ENCODE data around the gene RFPL4AL1. TPM values are rescaled to one million over a fixed set of nuclear protein-coding genes. Genes with fewer than 3 reads are reported as not detected.
"Not testable (repeated sequence)": the region's sequence is repeated elsewhere in the genome, so short reads cannot be mapped to it uniquely, and the experiment has no call there.

Gene RFPL4AL1
- total RNA-seq, result not detected

DNA sequence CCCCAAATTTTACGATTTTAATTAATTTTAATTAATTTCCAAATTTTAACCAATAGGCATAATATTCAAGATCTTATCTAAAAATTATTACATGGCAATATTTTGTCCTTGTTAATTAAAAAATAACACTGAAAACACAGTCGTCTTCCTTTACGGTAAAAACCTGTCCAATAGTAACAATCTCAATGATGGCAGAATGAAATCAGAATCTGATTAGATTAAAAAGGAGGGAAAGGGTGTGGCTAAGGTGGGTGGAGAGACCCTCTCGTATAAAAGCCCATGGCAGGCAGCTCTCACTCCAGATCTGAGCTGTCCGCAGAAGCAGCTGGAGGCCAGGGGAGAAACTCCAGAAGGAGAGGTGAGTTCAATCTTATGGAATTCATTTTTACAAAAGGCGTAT is at the start of gene RFPL4AL1:
RFPL4AL1 (plus strand) TSS at position 301 of the 400 bp plus-strand sequence. CDS start 2,687 bp downstream, outside the sequence.
- DNase-seq (ENCODE audit: low spot score); ATAC-seq: not testable (repeated sequence)

GRCh38 chr19:55720214-55720746 is 48.6 kb upstream of the RFPL4AL1 start:
- ATAC-seq, result no peak
- no peak for DNase-seq (ENCODE audit: low spot score)

DNA sequence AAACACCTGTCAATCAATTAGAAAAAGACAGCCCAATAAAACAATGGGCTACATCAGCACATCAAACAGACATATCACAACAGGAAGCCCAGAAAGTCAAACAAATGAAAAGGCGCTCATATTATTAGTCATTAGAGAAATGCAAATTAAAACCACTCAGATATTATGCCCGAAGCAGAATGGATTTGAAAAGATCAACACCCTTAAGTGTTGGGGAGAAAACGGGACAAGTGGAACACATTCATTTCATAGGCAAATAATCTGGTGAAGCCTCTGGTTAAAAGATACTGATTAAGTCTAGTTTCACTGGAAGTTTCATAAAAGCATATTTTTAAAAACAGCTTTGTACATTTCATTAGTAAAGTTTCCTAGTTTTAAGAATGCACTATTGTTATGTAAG is 48.1 kb upstream of the RFPL4AL1 start:
- no peak for ATAC-seq
- DNase-seq (ENCODE audit: low spot score), result no peak

DNA sequence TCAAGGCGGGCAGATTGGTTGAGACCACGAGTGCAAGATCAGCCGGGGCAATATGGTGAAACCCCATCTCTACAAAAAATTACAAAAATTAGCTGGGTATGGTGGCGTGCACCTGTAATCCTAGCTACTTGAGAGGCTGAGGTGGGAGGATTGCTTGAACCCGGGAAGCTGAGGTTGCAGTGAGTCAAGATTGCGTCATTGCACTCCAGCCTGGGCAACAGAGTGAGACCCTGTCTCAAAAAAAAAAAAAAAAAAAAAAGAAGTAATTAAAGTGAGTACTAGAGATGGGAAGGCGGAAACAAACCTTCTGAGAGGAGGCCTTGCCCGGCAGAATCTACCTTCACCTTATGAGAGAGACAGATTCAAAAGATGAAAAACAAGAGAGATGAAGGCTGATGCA is 45.4 kb upstream of the RFPL4AL1 start:
- no peak for DNase-seq (ENCODE audit: low spot score)
- no peak for ATAC-seq

DNA sequence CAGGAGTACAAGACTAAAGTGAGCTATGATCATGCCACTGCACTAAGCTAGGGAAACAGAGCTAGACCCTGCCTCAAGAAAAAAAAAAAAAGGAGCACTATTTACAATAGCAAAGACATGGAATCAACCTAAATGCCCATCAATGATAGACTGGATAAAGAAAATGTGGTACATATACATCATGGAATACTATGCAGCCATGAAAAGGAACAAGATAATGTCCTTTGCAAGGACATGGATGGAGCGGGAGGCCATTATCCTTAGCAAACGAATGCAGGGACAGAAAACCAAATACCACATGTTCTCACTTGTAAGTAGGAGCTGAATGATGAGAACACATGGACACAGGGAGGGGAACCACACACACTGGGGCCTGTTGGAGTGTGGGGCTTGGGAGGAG is 38.5 kb upstream of the RFPL4AL1 start:
- not testable (repeated sequence) for DNase-seq (ENCODE audit: low spot score); ATAC-seq

DNA sequence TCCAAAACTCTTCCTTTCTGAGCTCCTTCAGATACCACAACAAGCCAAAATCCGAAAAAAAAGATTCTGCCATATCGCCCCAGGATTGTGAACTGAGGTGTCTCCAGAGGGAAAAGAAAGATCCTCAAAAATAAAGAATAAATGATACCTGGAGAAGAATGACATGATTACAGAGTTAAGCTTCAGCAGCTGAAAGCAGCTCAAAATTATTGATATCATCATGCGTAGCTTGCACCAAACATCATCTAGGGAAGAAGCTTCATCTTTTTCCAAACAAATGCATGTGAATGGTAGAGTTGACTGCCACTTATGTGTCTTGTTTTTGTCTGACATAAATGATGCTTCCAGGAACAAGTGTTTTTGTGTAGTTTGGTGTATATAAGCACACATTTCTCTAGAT is 30.6 kb upstream of the RFPL4AL1 start, which contains the start of gene NLRP9:
NLRP9 (minus strand) TSS at position 101 of the 400 bp plus-strand sequence; CDS start at position 73, 28 bp downstream.
- ATAC-seq (no peak), DNase-seq (ENCODE audit: low spot score) (no peak)

DNA sequence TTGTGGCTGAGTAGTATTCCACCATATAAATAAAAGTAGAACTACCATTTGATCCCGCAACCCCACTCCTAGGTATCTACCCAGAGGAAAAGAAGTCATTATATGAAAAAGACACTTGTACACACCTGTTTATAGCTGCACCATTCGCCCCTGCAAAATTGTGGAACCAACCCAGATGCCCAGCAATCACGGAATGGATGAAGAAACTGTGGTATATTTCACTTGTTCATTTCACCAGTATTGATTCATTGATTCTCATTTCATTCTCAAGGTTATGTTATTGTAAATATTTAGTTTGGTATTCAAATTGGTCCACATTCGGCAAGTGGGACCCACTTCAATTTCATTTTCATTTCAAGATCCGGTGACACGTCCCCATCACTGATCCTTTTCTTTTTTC is 18.2 kb upstream of the RFPL4AL1 start:
- DNase-seq (ENCODE audit: low spot score), result no peak

DNA sequence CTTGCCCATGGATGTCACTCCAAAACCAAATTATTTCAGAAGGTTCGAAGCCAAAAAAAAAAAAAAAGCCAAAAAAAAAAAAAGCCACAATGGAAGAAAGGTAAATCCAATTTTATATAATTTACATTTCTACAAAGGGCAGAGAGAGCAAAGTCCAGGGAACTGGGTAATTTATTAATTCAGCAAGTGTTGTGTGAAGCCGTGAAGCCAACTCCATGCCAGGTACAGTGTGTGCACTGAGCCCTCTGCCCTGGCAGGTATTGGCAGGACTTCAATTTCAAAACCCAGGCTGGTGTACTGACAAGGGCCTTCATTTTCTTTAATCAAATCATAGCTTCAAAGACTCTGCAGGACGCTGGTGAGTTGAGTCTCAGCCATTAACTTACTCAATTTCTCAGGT is 15.5 kb upstream of the RFPL4AL1 start:
- ATAC-seq, result peak; percentile 98
- DNase-seq (ENCODE audit: low spot score), result peak; percentile 78

More for the DNA sequence above, 18.2 kb upstream of the RFPL4AL1 start:
- no peak for ATAC-seq

GRCh38 chr19:55756808-55757207 is 12.1 kb upstream of the RFPL4AL1 start:
- ATAC-seq; DNase-seq (ENCODE audit: low spot score): not testable (repeated sequence)

GRCh38 chr19:55758797-55759196 is 10.1 kb upstream of the RFPL4AL1 start, which contains the start of gene RFPL4A:
Gene RFPL4A, plus strand, starts transcription at chr19:55759097. Its CDS starts 2,704 bp downstream, at chr19:55761801.
- DNase-seq (ENCODE audit: low spot score); ATAC-seq: not testable (repeated sequence)

GRCh38 chr19:55766466-55766865 is 2.5 kb upstream of the RFPL4AL1 start:
- DNase-seq (ENCODE audit: low spot score) (no peak), ATAC-seq (no peak)

- not testable (repeated sequence) for ATAC-seq; DNase-seq (ENCODE audit: low spot score)
These were observed 714 bp downstream of the RFPL4AL1 start for GRCh38 chr19:55769632-55770031.

- DNase-seq (ENCODE audit: low spot score), result no peak
These were observed 8.6 kb downstream of the RFPL4AL1 start for GRCh38 chr19:55777528-55777927.

GRCh38 chr19:55778331-55778730 is 9.4 kb downstream of the RFPL4AL1 start:
- no peak for DNase-seq (ENCODE audit: low spot score)
- ATAC-seq, result no peak

More at GRCh38 chr19:55777528-55777927, 8.6 kb downstream of the RFPL4AL1 start:
- peak; percentile 34 for ATAC-seq

- ATAC-seq (no peak), DNase-seq (ENCODE audit: low spot score) (no peak)
These were observed 12.2 kb downstream of the RFPL4AL1 start for GRCh38 chr19:55781112-55781511.

GRCh38 chr19:55795021-55795420 is 26.1 kb downstream of the RFPL4AL1 start:
- ATAC-seq (no peak), DNase-seq (ENCODE audit: low spot score) (no peak)

- ATAC-seq, result no peak
These were observed 32.5 kb downstream of the RFPL4AL1 start for GRCh38 chr19:55801416-55801815.

GRCh38 chr19:55802281-55802680 is 33.4 kb downstream of the RFPL4AL1 start:
- no peak for DNase-seq (ENCODE audit: low spot score)
- peak; percentile 55 for ATAC-seq

More at GRCh38 chr19:55801416-55801815, 32.5 kb downstream of the RFPL4AL1 start:
- no peak for DNase-seq (ENCODE audit: low spot score)

GRCh38 chr19:55809381-55810058 is 40.6 kb downstream of the RFPL4AL1 start:
- peak; percentile 98 for ATAC-seq
- DNase-seq (ENCODE audit: low spot score), result peak; percentile 82

DNA sequence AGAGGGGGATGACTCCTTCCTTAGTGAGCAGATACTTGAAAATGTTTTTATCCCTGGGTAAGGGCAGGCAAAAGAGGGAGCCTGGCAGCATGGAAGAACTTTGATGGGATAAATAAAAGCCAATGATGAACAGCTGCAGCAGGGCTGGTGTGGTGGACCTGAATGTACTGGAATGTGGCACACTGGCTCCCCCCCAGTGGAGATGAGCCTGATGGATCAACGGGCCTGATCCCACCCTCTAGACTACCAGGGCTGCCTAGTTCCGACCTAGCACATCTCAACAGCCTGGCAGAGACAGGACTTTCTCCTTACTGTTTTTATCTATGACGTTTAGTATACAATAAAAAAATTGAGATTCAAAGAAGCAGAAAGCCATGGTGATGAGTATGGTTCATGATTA is 42.4 kb downstream of the RFPL4AL1 start:
- DNase-seq (ENCODE audit: low spot score) (no peak), ATAC-seq (no peak)

GRCh38 chr19:55812449-55812848 is 43.5 kb downstream of the RFPL4AL1 start:
- DNase-seq (ENCODE audit: low spot score), result no peak
- ATAC-seq, result no peak

GRCh38 chr19:55813906-55814305 is 45.0 kb downstream of the RFPL4AL1 start:
- DNase-seq (ENCODE audit: low spot score) (no peak), ATAC-seq (no peak)
